Testis (tissue), 3 donors: ENCODE data around the gene LST1. TPM values are rescaled to one million over a fixed set of nuclear protein-coding genes. Genes with fewer than 3 reads are reported as not detected.

Experiments used
- DNase-seq: peaks from one replicate; pipeline ENCODE4 v3.0.0-alpha.2; 2019
- H3K27ac ChIP-seq, 2 donors: fragments of 200-600 bp; sonication (generic); one replicate each; pipeline ENCODE4 v1.5.1; 2019
- H3K27me3 ChIP-seq: fragments of 200-600 bp; sonication (generic); one replicate; pipeline ENCODE4 v1.5.1; 2019
- H3K36me3 ChIP-seq: fragments of 200-600 bp; sonication (generic); one replicate; pipeline ENCODE4 v1.5.1; 2017; ENCODE audit warnings: low read depth; ENCODE audit errors: missing control alignments
- H3K4me1 ChIP-seq: fragments of 200-600 bp; sonication (generic); one replicate; pipeline ENCODE4 v1.5.1; 2019
- H3K4me3 ChIP-seq, 2 donors: fragments of 200-600 bp; sonication (generic); one replicate each; pipeline ENCODE4 v1.5.1; 2017 to 2019
- H3K9me3 ChIP-seq: fragments of 200-600 bp; sonication (generic); one replicate; pipeline ENCODE4 v1.5.1; 2017
- POLR2A ChIP-seq: fragments of 450-650 bp; IDR thresholded peaks from one replicate; pipeline ENCODE4 v1.6.1; 2017; ENCODE audit warnings: antibody characterized with exemption, mild to moderate bottlenecking, moderate library complexity
- WGBS, 2 donors: methylation state at CpG; one replicate each; pipeline ENCODE4 v1.1.5; 2018; 5-methylcytosine and 5-hydroxymethylcytosine counted together
- intact Hi-C: fragments of 100-400 bp; cut with DNase I; formaldehyde crosslinking; loops from one replicate; pipeline ENCODE4 v1.15.1; 2023; ENCODE audit warnings: low total_unique reads
- microRNA-seq, 2 donors: library from miRNA; unstranded; fragments of <30 nt; microRNA quantifications; one replicate each; pipeline ENCODE4, GENCODE V29; 2016; ENCODE audit warnings: borderline number of aligned reads in 2 of 2, borderline replicate concordance in 1 of 2
- polyA plus RNA-seq: library from polyadenylated mRNA; stranded (reverse); fragments of 350-450 nt; fragmentation: Illumina TruSeq; extraction: RNeasy Lipid Tissue Mini Kit (QIAGEN cat#74804); gene quantifications from one replicate; pipeline ENCODE4 v1.2.3, GENCODE V29; 2014; ENCODE audit warnings: low read depth, low replicate concordance; ENCODE audit not compliant: insufficient read depth
- small RNA-seq, 2 donors: library from RNA; depleted of rRNA; stranded (forward); fragments of <200 nt; gene quantifications; one replicate each; pipeline ENCODE3, GENCODE V24; 2016
- total RNA-seq, 2 donors: library from RNA; depleted of rRNA; stranded (reverse); fragments of >200 nt; gene quantifications; one replicate each; pipeline ENCODE4 v1.2.3, GENCODE V29; 2016
- TF ChIP-seq, protein P1 (sequence below), 3 experiments: fragments of 450-650 bp in 2 of 3; fragments of 200-600 bp in 1 of 3; sonication (generic) in 1 of 3; IDR thresholded peaks; one replicate each; pipeline ENCODE4 v1.5.1; 2016 to 2019; ENCODE audit warnings: antibody characterized with exemption in 3 of 3, mild to moderate bottlenecking in 2 of 3, moderate library complexity in 1 of 3

Gene LST1
- total and polyA plus RNA-seq, 3 donors from 2014 or later, result 0.71 to 13.0 (median 1.2) TPM

GRCh38 chr6:31633447-31633846 is 47.4 kb downstream of the LST1 start:
- 84 to 85% methylated on average over 7 of the region's 7 CpGs for WGBS, 2 donors
- intact Hi-C loops, result no loop called here
- no peak for TF ChIP-seq POLR2A
- TF ChIP-seq, protein P1, sequence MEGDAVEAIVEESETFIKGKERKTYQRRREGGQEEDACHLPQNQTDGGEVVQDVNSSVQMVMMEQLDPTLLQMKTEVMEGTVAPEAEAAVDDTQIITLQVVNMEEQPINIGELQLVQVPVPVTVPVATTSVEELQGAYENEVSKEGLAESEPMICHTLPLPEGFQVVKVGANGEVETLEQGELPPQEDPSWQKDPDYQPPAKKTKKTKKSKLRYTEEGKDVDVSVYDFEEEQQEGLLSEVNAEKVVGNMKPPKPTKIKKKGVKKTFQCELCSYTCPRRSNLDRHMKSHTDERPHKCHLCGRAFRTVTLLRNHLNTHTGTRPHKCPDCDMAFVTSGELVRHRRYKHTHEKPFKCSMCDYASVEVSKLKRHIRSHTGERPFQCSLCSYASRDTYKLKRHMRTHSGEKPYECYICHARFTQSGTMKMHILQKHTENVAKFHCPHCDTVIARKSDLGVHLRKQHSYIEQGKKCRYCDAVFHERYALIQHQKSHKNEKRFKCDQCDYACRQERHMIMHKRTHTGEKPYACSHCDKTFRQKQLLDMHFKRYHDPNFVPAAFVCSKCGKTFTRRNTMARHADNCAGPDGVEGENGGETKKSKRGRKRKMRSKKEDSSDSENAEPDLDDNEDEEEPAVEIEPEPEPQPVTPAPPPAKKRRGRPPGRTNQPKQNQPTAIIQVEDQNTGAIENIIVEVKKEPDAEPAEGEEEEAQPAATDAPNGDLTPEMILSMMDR (IDR thresholded peaks at IDR 0.05), result no peak
- no peak overlapping the region for H3K27ac ChIP-seq
- H3K4me1 ChIP-seq, result peaks cover 4% of the 10 kb centered on the region
- H3K4me3 ChIP-seq, result no peak overlapping the region
- H3K36me3 ChIP-seq, result peaks cover 3% of the 10 kb centered on the region
- DNase-seq, result no peak
- no peaks in the 10 kb centered on the region for H3K9me3 ChIP-seq
- H3K27me3 ChIP-seq, result no peaks in the 10 kb centered on the region

- no peak for DNase-seq
- no peak overlapping the region for H3K27ac ChIP-seq
- TF ChIP-seq, protein P1 (IDR thresholded peaks at IDR 0.05), result no peak
- no peak for TF ChIP-seq POLR2A
- H3K27me3 ChIP-seq, result no peaks in the 10 kb centered on the region
- H3K36me3 ChIP-seq, result peaks cover 3% of the 10 kb centered on the region
- H3K4me3 ChIP-seq, result no peak overlapping the region
- intact Hi-C loops, result no loop called here
- 77 to 85% methylated on average over 3 of the region's 3 CpGs for WGBS, 2 donors
- H3K4me1 ChIP-seq, result peaks cover 4% of the 10 kb centered on the region
- H3K9me3 ChIP-seq, result no peaks in the 10 kb centered on the region
Observed at GRCh38 chr6:31634131-31634530, 48.1 kb downstream of the LST1 start.

- intact Hi-C loops, result no loop called here
- H3K27ac ChIP-seq, result no peak overlapping the region
- DNase-seq, result no peak
Observed at GRCh38 chr6:31634969-31635575, 49.0 kb downstream of the LST1 start.

DNA sequence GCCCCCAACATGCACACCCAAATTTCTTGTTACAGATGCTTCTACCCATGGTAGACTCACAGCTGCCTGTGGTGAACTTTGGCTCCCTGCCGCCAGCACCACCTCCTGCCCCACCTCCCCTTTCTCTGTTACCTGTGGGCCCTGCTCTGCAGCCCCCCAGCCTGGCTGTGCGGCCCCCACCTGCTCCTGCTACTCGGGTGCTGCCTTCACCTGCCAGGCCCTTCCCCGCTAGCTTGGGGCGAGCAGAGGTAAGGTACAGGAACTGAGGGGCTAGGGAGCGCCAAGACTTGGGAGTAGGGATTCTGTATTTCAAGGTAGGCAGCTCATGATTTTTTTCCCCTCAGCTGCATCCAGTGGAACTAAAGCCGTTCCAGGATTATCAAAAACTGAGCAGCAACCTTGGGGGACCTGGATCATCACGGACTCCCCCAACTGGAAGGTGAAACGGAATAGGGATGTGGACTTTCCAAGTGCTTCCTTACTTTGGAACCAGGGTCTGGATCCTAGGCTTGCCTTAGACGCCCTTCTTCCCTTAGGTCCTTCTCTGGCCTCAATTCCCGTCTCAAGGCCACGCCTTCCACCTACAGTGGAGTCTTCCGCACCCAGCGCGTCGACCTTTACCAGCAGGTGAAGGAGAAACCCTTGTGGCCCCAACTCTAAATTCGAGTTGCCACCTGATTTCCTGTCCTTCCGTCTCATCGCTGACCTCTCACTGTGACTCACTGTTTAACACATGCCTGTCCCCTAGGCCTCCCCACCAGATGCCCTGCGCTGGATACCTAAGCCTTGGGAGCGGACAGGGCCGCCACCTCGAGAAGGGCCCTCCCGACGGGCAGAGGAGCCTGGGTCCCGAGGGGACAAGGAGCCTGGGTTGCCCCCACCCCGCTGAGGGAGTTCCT is 50.9 kb downstream of the LST1 start:
- Histone ChIP-seq H3K4me1 (peaks cover 4% of the 10 kb centered on the region), H3K9me3 (no peaks in the 10 kb centered on the region), H3K27me3 (no peaks in the 10 kb centered on the region), H3K36me3 (no peaks in the 10 kb centered on the region), H3K27ac (no peak overlapping the region), H3K4me3 (no peak overlapping the region)
- 78 to 82% methylated on average over 26 to 27 of the region's 27 CpGs for WGBS, 2 donors
- TF ChIP-seq, protein P1 (IDR thresholded peaks at IDR 0.05), result no peak
- TF ChIP-seq POLR2A, result no peak
- intact Hi-C loops, result no loop called here
- DNase-seq, result no peak

More at GRCh38 chr6:31634969-31635575, 49.0 kb downstream of the LST1 start:
- no peaks in the 10 kb centered on the region for H3K27me3 ChIP-seq
- no peak overlapping the region for H3K4me3 ChIP-seq
- peaks cover 4% of the 10 kb centered on the region for H3K4me1 ChIP-seq
- no peaks in the 10 kb centered on the region for H3K9me3 ChIP-seq
- 71 to 76% methylated on average over 11 of the region's 11 CpGs for WGBS, 2 donors
- TF ChIP-seq, protein P1 (IDR thresholded peaks at IDR 0.05), result no peak
- TF ChIP-seq POLR2A, result no peak
- no peaks in the 10 kb centered on the region for H3K36me3 ChIP-seq

Small RNA genes lying within 50 kb of the gene (microRNA-seq; reads per million reads assigned to microRNA genes)
- gene MIR6832, result 0 to 1.4 reads per million in 2 donors

Small RNA genes lying within 50 kb of the gene (small RNA-seq; reads per million reads assigned to genes)
- gene MIR6832 (0 reads per million in 2 donors), gene SNORA38 (27.6 to 30.7 reads per million in 2 donors), gene SNORD117 (434 to 581 reads per million in 2 donors), gene SNORD84 (0 reads per million in 2 donors), gene UQCRHP1 (0 reads per million in 2 donors)

Other genes with a start within 250 kb of the LST1 start
Only the 30 nearest of the 35 such genes appear.
- 10 to 100 TPM; 24.7 to 28.2 TPM for gene MICA, start 182.7 kb upstream of the LST1 start, total RNA-seq
- gene MICA, start 182.7 kb upstream of the LST1 start, polyA plus RNA-seq, result 18.2 TPM
- gene MICB, start 88.1 kb upstream of the LST1 start, total RNA-seq, result 1 to 10 TPM; 4.4 to 5.4 TPM
- gene MICB, start 88.1 kb upstream of the LST1 start, polyA plus RNA-seq, result 4.1 TPM
- gene MCCD1, start 57.3 kb upstream of the LST1 start, total RNA-seq, result not detected
- not detected for gene MCCD1, start 57.3 kb upstream of the LST1 start, polyA plus RNA-seq
- 100 to 1,000 TPM; 312 to 360 TPM for gene DDX39B, start 44.3 kb upstream of the LST1 start, total RNA-seq
- 250 TPM for gene DDX39B, start 44.3 kb upstream of the LST1 start, polyA plus RNA-seq
- gene ATP6V1G2, start 39.7 kb upstream of the LST1 start, total RNA-seq, result 1 to 10 TPM; 3.3 to 6.9 TPM
- 4.7 TPM for gene ATP6V1G2, start 39.7 kb upstream of the LST1 start, polyA plus RNA-seq
- 10 to 100 TPM; 51.2 to 55.3 TPM for gene NFKBIL1, start 38.7 kb upstream of the LST1 start, total RNA-seq
- 25.9 TPM for gene NFKBIL1, start 38.7 kb upstream of the LST1 start, polyA plus RNA-seq
- 1 to 10 TPM; 1.3 to 2.6 TPM for gene LTA, start 14.0 kb upstream of the LST1 start, total RNA-seq
- 2.0 TPM for gene LTA, start 14.0 kb upstream of the LST1 start, polyA plus RNA-seq
- under 1 TPM; 0.24 to 0.31 TPM for gene TNF, start 10.7 kb upstream of the LST1 start, total RNA-seq
- gene TNF, start 10.7 kb upstream of the LST1 start, polyA plus RNA-seq, result 1.1 TPM
- 1 to 10 TPM in 1 of 2 donors, not detected in 1; 2.0 TPM for gene LTB, start 3.9 kb upstream of the LST1 start, total RNA-seq
- 7.2 TPM for gene LTB, start 3.9 kb upstream of the LST1 start, polyA plus RNA-seq
- 1 to 10 TPM in 1 of 2 donors, not detected in 1; 2.6 TPM for gene NCR3, start 6.7 kb downstream of the LST1 start, total RNA-seq
- gene NCR3, start 6.7 kb downstream of the LST1 start, polyA plus RNA-seq, result 1.7 TPM
- 1 to 10 TPM; 2.9 to 6.3 TPM for gene AIF1, start 29.0 kb downstream of the LST1 start, total RNA-seq
- gene AIF1, start 29.0 kb downstream of the LST1 start, polyA plus RNA-seq, result 34.8 TPM
- gene PRRC2A, start 34.4 kb downstream of the LST1 start, total RNA-seq, result 100 to 1,000 TPM; 288 to 301 TPM
- gene PRRC2A, start 34.4 kb downstream of the LST1 start, polyA plus RNA-seq, result 473 TPM
- 100 to 1,000 TPM; 654 to 710 TPM for gene BAG6, start 66.4 kb downstream of the LST1 start, total RNA-seq
- gene BAG6, start 66.4 kb downstream of the LST1 start, polyA plus RNA-seq, result 861 TPM
- gene APOM, start 69.6 kb downstream of the LST1 start, total RNA-seq, result 1 to 10 TPM; 7.5 to 9.8 TPM
- 27.9 TPM for gene APOM, start 69.6 kb downstream of the LST1 start, polyA plus RNA-seq
- gene C6orf47, start 74.5 kb downstream of the LST1 start, total RNA-seq, result 10 to 100 TPM; 13.9 to 17.8 TPM
- gene C6orf47, start 74.5 kb downstream of the LST1 start, polyA plus RNA-seq, result 11.9 TPM
- 10 to 100 TPM; 34.5 to 46.1 TPM for gene GPANK1, start 78.7 kb downstream of the LST1 start, total RNA-seq
- 81.3 TPM for gene GPANK1, start 78.7 kb downstream of the LST1 start, polyA plus RNA-seq
- 100 to 1,000 TPM; 397 to 421 TPM for gene CSNK2B, start 79.8 kb downstream of the LST1 start, total RNA-seq
- 523 TPM for gene CSNK2B, start 79.8 kb downstream of the LST1 start, polyA plus RNA-seq
- gene LY6G5B, start 83.7 kb downstream of the LST1 start, total RNA-seq, result 10 to 100 TPM; 14.0 to 15.9 TPM
- 16.3 TPM for gene LY6G5B, start 83.7 kb downstream of the LST1 start, polyA plus RNA-seq
- 10 to 100 TPM in 1 of 2 donors, 1 to 10 TPM in 1; 8.7 to 18.3 TPM for gene LY6G5C, start 94.8 kb downstream of the LST1 start, total RNA-seq
- gene LY6G5C, start 94.8 kb downstream of the LST1 start, polyA plus RNA-seq, result 14.0 TPM
- 10 to 100 TPM; 77.0 to 85.9 TPM for gene ABHD16A, start 117.0 kb downstream of the LST1 start, total RNA-seq
- gene ABHD16A, start 117.0 kb downstream of the LST1 start, polyA plus RNA-seq, result 108 TPM
- not detected for gene LY6G6F, start 120.6 kb downstream of the LST1 start, total RNA-seq
- 0.41 TPM for gene LY6G6F, start 120.6 kb downstream of the LST1 start, polyA plus RNA-seq
- gene LY6G6D, start 129.1 kb downstream of the LST1 start, total RNA-seq, result not detected
- gene LY6G6D, start 129.1 kb downstream of the LST1 start, polyA plus RNA-seq, result not detected
- gene LY6G6C, start 135.5 kb downstream of the LST1 start, total RNA-seq, result under 1 TPM in 1 of 2 donors, not detected in 1; 0.39 TPM
- 1.4 TPM for gene LY6G6C, start 135.5 kb downstream of the LST1 start, polyA plus RNA-seq
- gene MPIG6B, start 137.1 kb downstream of the LST1 start, total RNA-seq, result under 1 TPM; 0.74 to 0.94 TPM
- 1.3 TPM for gene MPIG6B, start 137.1 kb downstream of the LST1 start, polyA plus RNA-seq
- gene DDAH2, start 143.0 kb downstream of the LST1 start, total RNA-seq, result 10 to 100 TPM; 19.6 to 38.0 TPM
- 50.8 TPM for gene DDAH2, start 143.0 kb downstream of the LST1 start, polyA plus RNA-seq
- gene CLIC1, start 150.3 kb downstream of the LST1 start, total RNA-seq, result 10 to 100 TPM; 35.4 to 93.5 TPM
- 130 TPM for gene CLIC1, start 150.3 kb downstream of the LST1 start, polyA plus RNA-seq
- 100 to 1,000 TPM in 1 of 2 donors, 10 to 100 TPM in 1; 77.6 to 135 TPM for gene MSH5, start 153.7 kb downstream of the LST1 start, total RNA-seq
- gene MSH5, start 153.7 kb downstream of the LST1 start, polyA plus RNA-seq, result 36.2 TPM
- 10 to 100 TPM; 10.4 to 11.6 TPM for gene SAPCD1, start 176.4 kb downstream of the LST1 start, total RNA-seq
- 5.9 TPM for gene SAPCD1, start 176.4 kb downstream of the LST1 start, polyA plus RNA-seq
- 1 to 10 TPM; 3.1 to 6.3 TPM for gene VWA7, start 191.1 kb downstream of the LST1 start, total RNA-seq
- 2.7 TPM for gene VWA7, start 191.1 kb downstream of the LST1 start, polyA plus RNA-seq
- 100 to 1,000 TPM in 1 of 2 donors, 10 to 100 TPM in 1; 94.8 to 131 TPM for gene VARS1, start 209.5 kb downstream of the LST1 start, total RNA-seq
- 156 TPM for gene VARS1, start 209.5 kb downstream of the LST1 start, polyA plus RNA-seq